ENCODE measurements around the gene EXOC3. TPM values are rescaled to one million over a fixed set of nuclear protein-coding genes. Genes with fewer than 3 reads are reported as not detected.

EXOC3 gene
- total RNA-seq, 1 donor from 2014 or later, result 19.2 TPM

- Histone ChIP-seq H2AFZ (replicated peaks) (no peak overlapping the region), H3K79me2 (ENCODE audit: low read depth) (no peaks in the 10 kb centered on the region)
- DNase-seq (ENCODE audit: low spot score), result no peak
These were observed 17.3 kb upstream of the EXOC3 start for GRCh38 chr5:425714-426113.

GRCh38 chr5:426392-426976 lies 16.5 kb upstream of the EXOC3 start:
- Histone ChIP-seq H3F3A (ENCODE audit: low read depth) (no peaks in the 10 kb centered on the region), H3K27ac (no peak overlapping the region), H3K9me3 (ENCODE audit: low read depth) (no peaks in the 10 kb centered on the region), H2AFZ (replicated peaks) (no peak overlapping the region), H3K4me2 (no peak overlapping the region), H3K4me3 (no peak overlapping the region), H3K79me2 (ENCODE audit: low read depth) (no peaks in the 10 kb centered on the region), H3K27me3 (no peaks in the 10 kb centered on the region), H3K9ac (no peak overlapping the region), H3K4me1 (no peaks in the 10 kb centered on the region), H3K36me3 (no peaks in the 10 kb centered on the region), H4K20me1 (ENCODE audit: low read depth) (no peaks in the 10 kb centered on the region)
- Mint-ChIP-seq H3K9me3 (peaks cover 5% of the 10 kb centered on the region), H3K36me3 (peaks cover 3% of the 10 kb centered on the region), H3K4me3 (no peak overlapping the region), H3K27ac (no peak overlapping the region), H3K27me3 (ENCODE audit: insufficient read depth, low read depth) (peaks cover 12% of the 10 kb centered on the region), H3K4me1 (peaks cover 17% of the 10 kb centered on the region)
- TF ChIP-seq EZH2phosphoT487 (IDR thresholded peaks at IDR 0.05), result no peak
- no peak for TF ChIP-seq CTCF (IDR thresholded peaks at IDR 0.05)
- no peak for TF ChIP-seq EZH2 (IDR thresholded peaks at IDR 0.05)
- DNase-seq (ENCODE audit: low spot score), result no peak

More at GRCh38 chr5:425714-426113, 17.3 kb upstream of the EXOC3 start:
- Histone ChIP-seq H3K9ac (no peak overlapping the region), H3K27ac (no peak overlapping the region), H3K4me3 (no peak overlapping the region), H4K20me1 (ENCODE audit: low read depth) (no peaks in the 10 kb centered on the region), H3K4me2 (no peak overlapping the region), H3F3A (ENCODE audit: low read depth) (no peaks in the 10 kb centered on the region), H3K9me3 (ENCODE audit: low read depth) (no peaks in the 10 kb centered on the region), H3K36me3 (no peaks in the 10 kb centered on the region), H3K4me1 (no peaks in the 10 kb centered on the region), H3K27me3 (no peaks in the 10 kb centered on the region)
- Mint-ChIP-seq H3K36me3 (peaks cover 3% of the 10 kb centered on the region), H3K27me3 (ENCODE audit: insufficient read depth, low read depth) (peaks cover 12% of the 10 kb centered on the region), H3K9me3 (peaks cover 5% of the 10 kb centered on the region), H3K27ac (no peak overlapping the region), H3K4me3 (no peak overlapping the region), H3K4me1 (peaks cover 13% of the 10 kb centered on the region)
- TF ChIP-seq EZH2 (IDR thresholded peaks at IDR 0.05) (no peak), EZH2phosphoT487 (IDR thresholded peaks at IDR 0.05) (no peak), CTCF (IDR thresholded peaks at IDR 0.05) (peak; percentile 11)

GRCh38 chr5:427415-428087 lies 15.4 kb upstream of the EXOC3 start:
- DNase-seq (ENCODE audit: low spot score), result no peak
- no peak overlapping the region for H2AFZ ChIP-seq (replicated peaks)
- no peak overlapping the region for H3K27ac ChIP-seq
- TF ChIP-seq EZH2phosphoT487 (IDR thresholded peaks at IDR 0.05) (no peak), EZH2 (IDR thresholded peaks at IDR 0.05) (no peak), CTCF (IDR thresholded peaks at IDR 0.05) (no peak)
- H3K9ac ChIP-seq, result no peak overlapping the region
- H3K9me3 ChIP-seq (ENCODE audit: low read depth), result no peaks in the 10 kb centered on the region
- H3K79me2 ChIP-seq (ENCODE audit: low read depth), result no peaks in the 10 kb centered on the region
- H3K4me3 ChIP-seq, result no peak overlapping the region
- H3K4me2 ChIP-seq, result no peak overlapping the region
- H3K4me1 ChIP-seq, result no peaks in the 10 kb centered on the region
- no peaks in the 10 kb centered on the region for H4K20me1 ChIP-seq (ENCODE audit: low read depth)
- peaks cover 5% of the 10 kb centered on the region for H3K9me3 Mint-ChIP-seq
- no peak overlapping the region for H3K4me3 Mint-ChIP-seq
- H3K27ac Mint-ChIP-seq, result no peak overlapping the region
- H3F3A ChIP-seq (ENCODE audit: low read depth), result no peaks in the 10 kb centered on the region
- H3K36me3 Mint-ChIP-seq, result peaks cover 3% of the 10 kb centered on the region
- H3K27me3 Mint-ChIP-seq (ENCODE audit: insufficient read depth, low read depth), result peaks cover 10% of the 10 kb centered on the region
- no peaks in the 10 kb centered on the region for H3K36me3 ChIP-seq
- no peaks in the 10 kb centered on the region for H3K27me3 ChIP-seq
- H3K4me1 Mint-ChIP-seq, result peaks cover 17% of the 10 kb centered on the region

All from neural progenitor cell (in vitro differentiated cells).